H9 (cell line): Measurements from ENCODE around the gene RAF1. TPM values are rescaled to one million over a fixed set of nuclear protein-coding genes. Genes with fewer than 3 reads are reported as not detected.

Experiments
- DNase-seq: peaks from one replicate; pipeline ENCODE4 v3.0.0-alpha.2; 2017
- H2AFZ ChIP-seq: one replicate; pipeline ENCODE4 v1.6.1; 2013; ENCODE audit warnings: mild to moderate bottlenecking, low read length, control low read depth, moderate library complexity
- H2AK5ac ChIP-seq: 2 replicates; pipeline ENCODE4 v1.6.1; 2013; ENCODE audit warnings: low read length, control low read depth, mixed read lengths; ENCODE audit not compliant: insufficient read length
- H2BK120ac ChIP-seq: one replicate; pipeline ENCODE4 v1.6.1; 2013; ENCODE audit warnings: low read depth, mild to moderate bottlenecking, low read length, control low read depth, inconsistent platforms; ENCODE audit not compliant: poor library complexity, severe bottlenecking
- H2BK12ac ChIP-seq: 2 replicates; pipeline ENCODE4 v1.6.1; 2013; ENCODE audit warnings: low read length, control low read depth, mixed read lengths, low read depth; ENCODE audit not compliant: insufficient read length
- H2BK15ac ChIP-seq: 2 replicates; pipeline ENCODE4 v1.6.1; 2013; ENCODE audit warnings: low read depth, low read length, control low read depth
- H2BK20ac ChIP-seq: one replicate; pipeline ENCODE4 v1.6.1; 2013; ENCODE audit warnings: low read depth, mild to moderate bottlenecking, low read length, control low read depth, inconsistent platforms; ENCODE audit not compliant: poor library complexity, severe bottlenecking
- H2BK5ac ChIP-seq: 2 replicates; pipeline ENCODE4 v1.6.1; 2013; ENCODE audit warnings: low read length, control low read depth, mixed read lengths; ENCODE audit not compliant: insufficient read length
- H3K14ac ChIP-seq: 2 replicates; pipeline ENCODE4 v1.6.1; 2013; ENCODE audit warnings: low read length, control low read depth; ENCODE audit not compliant: insufficient read depth
- H3K18ac ChIP-seq: 2 replicates; pipeline ENCODE4 v1.6.1; 2013; ENCODE audit warnings: low read depth, mild to moderate bottlenecking, mixed read lengths, low read length, control low read depth; ENCODE audit not compliant: insufficient read length
- H3K23ac ChIP-seq: 2 replicates; pipeline ENCODE4 v1.6.1; 2013; ENCODE audit warnings: low read length, control low read depth, mixed read lengths, low read depth; ENCODE audit not compliant: insufficient read length
- H3K23me2 ChIP-seq: 2 replicates; pipeline ENCODE4 v1.6.1; 2013; ENCODE audit warnings: low read depth, mild to moderate bottlenecking, mixed read lengths, low read length, control low read depth; ENCODE audit not compliant: insufficient read length, poor library complexity, severe bottlenecking
- H3K27ac ChIP-seq: 2 replicates; pipeline ENCODE4 v1.5.1; 2013; ENCODE audit warnings: low read length, control low read depth, mixed read lengths, low read depth; ENCODE audit not compliant: insufficient read length
- H3K27me3 ChIP-seq: 2 replicates; pipeline ENCODE4 v1.6.1; 2013; ENCODE audit warnings: low read length, control low read depth, inconsistent platforms; ENCODE audit not compliant: insufficient read depth
- H3K4ac ChIP-seq: 2 replicates; pipeline ENCODE4 v1.6.1; 2013; ENCODE audit warnings: low read depth, mild to moderate bottlenecking, control low read depth, inconsistent platforms, low read length, moderate library complexity
- H3K4me1 ChIP-seq: 2 replicates; pipeline ENCODE4 v1.6.1; 2013; ENCODE audit warnings: low read length, control low read depth, inconsistent platforms; ENCODE audit not compliant: insufficient read depth
- H3K4me2 ChIP-seq: 2 replicates; pipeline ENCODE4 v1.6.1; 2013; ENCODE audit warnings: low read length, control low read depth, mixed read lengths; ENCODE audit not compliant: insufficient read length, insufficient read depth
- H3K56ac ChIP-seq: 2 replicates; pipeline ENCODE4 v1.6.1; 2013; ENCODE audit warnings: low read depth, mild to moderate bottlenecking, mixed read lengths, low read length, control low read depth; ENCODE audit not compliant: insufficient read length
- H3K79me1 ChIP-seq: 2 replicates; pipeline ENCODE4 v1.6.1; 2013; ENCODE audit warnings: low read depth, mild to moderate bottlenecking, moderate library complexity, low read length, control low read depth, inconsistent platforms; ENCODE audit not compliant: insufficient read depth, poor library complexity, severe bottlenecking
- H3K79me2 ChIP-seq: 2 replicates; pipeline ENCODE4 v1.6.1; 2013; ENCODE audit warnings: low read length, control low read depth, inconsistent platforms; ENCODE audit not compliant: insufficient read depth
- H3K9ac ChIP-seq: 2 replicates; pipeline ENCODE4 v1.6.1; 2013; ENCODE audit warnings: low read length, control low read depth, mixed read lengths; ENCODE audit not compliant: insufficient read length; ENCODE audit errors: extremely low read depth
- H3K9me3 ChIP-seq: one replicate; pipeline ENCODE4 v1.6.1; 2013; ENCODE audit warnings: low read depth, low read length, inconsistent platforms; ENCODE audit not compliant: control insufficient read depth
- H3T11ph ChIP-seq: one replicate; pipeline ENCODE4 v1.6.1; 2013; ENCODE audit warnings: mild to moderate bottlenecking, low read length, control low read depth, inconsistent platforms
- H4K20me1 ChIP-seq: one replicate; pipeline ENCODE4 v1.6.1; 2013; ENCODE audit not compliant: control insufficient read depth, insufficient read length, insufficient read depth
- H4K5ac ChIP-seq: 2 replicates; pipeline ENCODE4 v1.6.1; 2013; ENCODE audit warnings: low read depth, mild to moderate bottlenecking, mixed read lengths, low read length, control low read depth; ENCODE audit not compliant: insufficient read length
- H4K8ac ChIP-seq: replicated peaks from 2 replicates; pipeline ENCODE4 v1.6.1; 2013; ENCODE audit warnings: low read length, control low read depth, mixed read lengths, low read depth; ENCODE audit not compliant: insufficient read length
- H4K91ac ChIP-seq: 2 replicates; pipeline ENCODE4 v1.6.1; 2013; ENCODE audit warnings: low read depth, mild to moderate bottlenecking, moderate library complexity, mixed read lengths, low read length, control low read depth; ENCODE audit not compliant: insufficient read length
- H3K27ac Mint-ChIP-seq, 3 experiments: 2 replicates in 2 of 3; 3 replicates in 1 of 3; pipeline ENCODE4 v1.8.0; 2020 to 2021; ENCODE audit warnings: mixed read lengths in 3 of 3, mild to moderate bottlenecking in 1 of 3, moderate library complexity in 1 of 3
- H3K27me3 Mint-ChIP-seq: 2 replicates; pipeline ENCODE4 v1.8.0; 2021; ENCODE audit warnings: low read depth, mild to moderate bottlenecking, moderate library complexity, mixed read lengths
- H3K36me3 Mint-ChIP-seq, 3 experiments: 2 replicates in 2 of 3; 3 replicates in 1 of 3; pipeline ENCODE4 v1.8.0; 2020 to 2021; ENCODE audit warnings: low read depth in 3 of 3, mixed read lengths in 3 of 3; ENCODE audit not compliant: insufficient read depth in 1 of 3
- H3K4me1 Mint-ChIP-seq, 2 experiments: 2 replicates each; pipeline ENCODE4 v1.8.0; 2020; ENCODE audit warnings: mixed read lengths in 2 of 2
- H3K4me3 Mint-ChIP-seq, 2 experiments: 2 replicates in 1 of 2; 3 replicates in 1 of 2; pipeline ENCODE4 v1.8.0; 2020 to 2021; ENCODE audit warnings: mild to moderate bottlenecking in 2 of 2, mixed read lengths in 2 of 2, moderate library complexity in 1 of 2
- H3K9me3 Mint-ChIP-seq, 2 experiments: 2 replicates in 1 of 2; 3 replicates in 1 of 2; pipeline ENCODE4 v1.8.0; 2020; ENCODE audit warnings: mild to moderate bottlenecking in 2 of 2, mixed read lengths in 2 of 2, moderate library complexity in 1 of 2
- CTCF ChIP-seq: fragments of 200-600 bp; sonication (generic); conservative IDR thresholded peaks from 3 replicates; pipeline ENCODE4 v1.8.0; 2021; ENCODE audit warnings: antibody characterized with exemption, mild to moderate bottlenecking
- WGBS: extraction: QIAGEN DNeasy Blood & Tissue Kit; methylation state at CpG from one replicate; pipeline ENCODE4 v1.1.7; 2013; ENCODE audit warnings: missing lambda C conversion rate, low lambda C conversion rate, mixed read lengths; ENCODE audit not compliant: insufficient read length; ENCODE audit errors: extremely low coverage; 5-methylcytosine and 5-hydroxymethylcytosine counted together
- total RNA-seq: library from RNA; stranded (reverse); gene quantifications from 2 replicates; pipeline ENCODE4 v1.2.1, GENCODE V29; 2021

Gene RAF1
- total RNA-seq, 1 experiment from 2014 or later, result 112 TPM

- peaks cover 23 to 78% (median 75%) of the 10 kb centered on the region in 3 experiments for H3K36me3 Mint-ChIP-seq
- Histone ChIP-seq H2BK20ac (no peak overlapping the region), H3K27me3 (no peaks in the 10 kb centered on the region), H3K14ac (no peak overlapping the region), H3K9me3 (no peaks in the 10 kb centered on the region), H2BK120ac (no peak overlapping the region), H3K4ac (no peak overlapping the region), H4K8ac (no peak overlapping the region), H3K23me2 (no peaks in the 10 kb centered on the region), H3K4me1 (no peaks in the 10 kb centered on the region), H3K18ac (no peak overlapping the region), H2BK5ac (no peak overlapping the region), H3K23ac (no peak overlapping the region), H4K91ac (no peak overlapping the region), H2AFZ (no peak overlapping the region), H2BK12ac (no peak overlapping the region), H3K4me2 (no peak overlapping the region), H2BK15ac (no peak overlapping the region), H4K20me1 (no peaks in the 10 kb centered on the region), H3K27ac (no peak overlapping the region), H4K5ac (no peak overlapping the region), H3K9ac (no peak overlapping the region), H3K79me1 (no peaks in the 10 kb centered on the region), H3K56ac (no peak overlapping the region), H3T11ph (no peak overlapping the region), H2AK5ac (no peak overlapping the region), H3K79me2 (no peaks in the 10 kb centered on the region)
- no peaks in the 10 kb centered on the region for H3K27me3 Mint-ChIP-seq
- no CpG with 5 or more reads among the region's 4 CpGs for WGBS
- H3K27ac Mint-ChIP-seq, result no peak overlapping the region; a peak in 1 of 7 replicates
- TF ChIP-seq CTCF, result no peak
- H3K4me1 Mint-ChIP-seq, result peaks cover 0 to 4% of the 10 kb centered on the region in 2 experiments; a peak in 1 of 4 replicates
- no peak for DNase-seq
- H3K9me3 Mint-ChIP-seq, result no peaks in the 10 kb centered on the region
- H3K4me3 Mint-ChIP-seq, result no peak overlapping the region
Measured at GRCh38 chr3:12582730-12583129, 81.2 kb downstream of the RAF1 start.
